ENCODE data around the gene ZCWPW1. TPM values are rescaled to one million over a fixed set of nuclear protein-coding genes. Genes with fewer than 3 reads are reported as not detected.
"Not testable (repeated sequence)": the region's sequence is repeated elsewhere in the genome, so short reads cannot be mapped to it uniquely, and the experiment has no call there.

The ZCWPW1 gene
- polyA plus RNA-seq, 1 donor = 5.9 TPM

DNA sequence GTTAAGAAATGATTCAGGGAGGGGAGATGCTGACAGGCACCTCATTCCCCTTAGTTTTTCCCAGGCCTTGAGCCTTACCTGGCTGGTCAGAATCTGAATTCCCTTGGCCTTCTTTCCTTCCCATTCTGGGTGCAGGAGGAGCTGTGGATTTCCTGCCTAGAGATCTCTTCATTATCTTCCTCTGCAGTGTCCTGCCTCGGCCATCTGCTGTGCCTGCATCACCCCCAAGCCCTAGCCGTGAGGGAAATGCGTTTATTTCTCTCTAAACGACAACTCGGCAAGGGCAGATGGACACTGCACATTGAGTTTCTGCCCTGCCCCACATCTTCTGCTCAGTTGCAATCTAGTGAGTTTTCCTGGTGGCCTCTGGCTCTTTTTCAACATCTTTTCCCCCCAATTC lies 26.7 kb downstream of the ZCWPW1 start:
- DNase-seq (ENCODE audit: low read depth) = no peak

- no peak for DNase-seq (ENCODE audit: low read depth)
Observed at GRCh38 chr7:100400656-100401055, 27.8 kb downstream of the ZCWPW1 start.

GRCh38 chr7:100400041-100400440 lies 28.5 kb downstream of the ZCWPW1 start:
- no peak for DNase-seq (ENCODE audit: low read depth)

DNA sequence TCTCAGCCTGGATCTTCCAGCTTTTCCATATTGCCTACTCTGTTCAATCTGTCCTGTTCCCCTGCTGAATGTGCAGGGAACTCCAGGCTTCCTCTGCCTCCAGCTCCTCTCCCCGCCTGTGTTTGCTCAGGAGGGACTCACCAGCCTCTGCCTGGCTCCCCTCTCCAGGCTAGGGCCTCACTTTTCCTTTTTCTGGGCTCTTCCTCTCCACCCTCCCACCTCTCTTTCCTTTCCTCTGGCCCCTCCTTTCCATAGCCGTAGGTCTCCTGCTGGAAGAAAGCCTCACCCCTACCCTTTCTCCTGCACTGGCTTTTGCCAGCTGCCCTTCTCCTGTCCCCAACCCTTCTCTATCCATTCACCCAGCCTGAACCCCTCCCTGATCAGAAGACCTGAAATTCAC lies 30.3 kb downstream of the ZCWPW1 start:
- DNase-seq (ENCODE audit: low read depth) = no peak

GRCh38 chr7:100397315-100398081 lies 31.0 kb downstream of the ZCWPW1 start:
- DNase-seq (ENCODE audit: low read depth) = no peak

- DNase-seq (ENCODE audit: low read depth) = no peak
Observed at GRCh38 chr7:100396421-100396982, 32.0 kb downstream of the ZCWPW1 start.

GRCh38 chr7:100394077-100394476 lies 34.4 kb downstream of the ZCWPW1 start:
- no peak for DNase-seq (ENCODE audit: low read depth)

- DNase-seq (ENCODE audit: low read depth) = no peak
Observed at GRCh38 chr7:100393233-100393905, 35.1 kb downstream of the ZCWPW1 start.

DNA sequence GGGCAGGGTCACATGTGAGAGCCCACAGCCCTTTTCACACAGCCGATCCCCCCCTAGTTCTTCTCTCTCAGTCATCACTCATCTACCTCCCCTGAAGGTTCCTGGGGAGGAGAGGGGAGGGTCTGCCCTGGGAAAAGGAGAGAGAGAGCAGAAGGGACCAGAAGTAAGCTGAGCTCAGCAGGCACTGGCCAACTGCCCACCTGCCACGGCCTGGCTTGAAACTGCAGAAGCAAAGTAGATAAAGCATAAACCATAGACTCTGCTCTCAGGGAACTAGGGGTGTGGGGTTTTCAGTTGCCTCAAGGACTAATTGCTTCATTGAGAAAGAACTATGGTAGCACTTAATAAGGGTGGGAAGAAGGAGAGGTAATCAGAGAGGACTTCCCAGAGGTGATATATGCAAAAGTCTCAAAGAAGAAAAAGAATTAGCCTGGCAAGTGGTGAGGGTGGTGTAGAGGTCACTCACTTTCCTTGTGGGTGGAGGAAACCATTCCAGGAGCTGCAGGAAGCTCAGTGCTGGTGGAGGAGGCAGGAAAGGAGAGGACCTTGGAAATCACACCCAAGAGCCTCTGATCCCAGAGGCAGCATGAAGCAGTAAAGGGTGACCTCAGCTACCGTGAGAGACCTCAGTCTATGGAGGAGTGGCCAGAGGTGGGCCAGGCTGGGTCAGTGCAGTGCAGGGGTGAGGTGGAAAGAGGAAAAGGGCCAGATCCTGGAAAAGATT lies 38.1 kb downstream of the ZCWPW1 start:
- no peak for DNase-seq (ENCODE audit: low read depth)

- DNase-seq (ENCODE audit: low read depth) = no peak
Observed at GRCh38 chr7:100389437-100390088, 38.9 kb downstream of the ZCWPW1 start.

DNA sequence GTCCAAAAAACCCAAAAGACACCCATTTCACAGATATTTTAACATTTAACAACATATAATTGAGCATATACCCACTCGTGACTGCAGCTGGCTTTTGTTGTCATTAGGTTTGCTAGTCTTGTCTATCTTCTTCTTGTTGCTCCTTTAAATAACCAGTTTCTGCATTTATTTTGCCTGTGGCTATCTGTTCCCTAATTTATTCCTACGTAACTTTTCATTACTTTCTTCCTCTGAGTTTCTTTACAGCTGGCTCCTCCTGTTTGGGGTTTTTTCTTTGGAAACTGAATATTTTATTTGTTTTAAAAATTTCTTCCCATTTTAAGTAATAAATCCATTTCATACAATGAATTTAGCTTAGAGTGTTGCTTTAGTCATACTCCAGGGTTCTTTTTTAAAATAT lies 40.8 kb downstream of the ZCWPW1 start:
- DNase-seq (ENCODE audit: low read depth) = no peak

DNA sequence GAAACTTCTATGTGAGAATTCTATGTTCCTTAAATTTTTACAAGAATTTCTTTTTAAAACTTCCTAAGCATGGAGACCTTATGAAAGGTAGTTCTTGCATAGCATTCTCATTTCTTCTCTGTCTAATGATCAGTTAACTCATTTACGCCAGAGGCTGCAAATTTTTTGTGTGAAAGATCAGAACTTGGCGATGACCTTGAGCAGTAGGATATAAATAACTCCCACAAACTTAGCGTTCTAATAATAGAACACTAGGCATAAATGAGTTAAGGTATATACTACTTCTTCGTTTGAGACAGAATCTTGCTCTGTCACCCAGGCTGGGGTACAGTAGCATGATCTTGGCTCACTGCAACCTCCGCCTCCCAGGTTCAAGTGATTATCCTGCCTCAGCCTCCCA lies 41.6 kb downstream of the ZCWPW1 start:
- no peak for DNase-seq (ENCODE audit: low read depth)

DNA sequence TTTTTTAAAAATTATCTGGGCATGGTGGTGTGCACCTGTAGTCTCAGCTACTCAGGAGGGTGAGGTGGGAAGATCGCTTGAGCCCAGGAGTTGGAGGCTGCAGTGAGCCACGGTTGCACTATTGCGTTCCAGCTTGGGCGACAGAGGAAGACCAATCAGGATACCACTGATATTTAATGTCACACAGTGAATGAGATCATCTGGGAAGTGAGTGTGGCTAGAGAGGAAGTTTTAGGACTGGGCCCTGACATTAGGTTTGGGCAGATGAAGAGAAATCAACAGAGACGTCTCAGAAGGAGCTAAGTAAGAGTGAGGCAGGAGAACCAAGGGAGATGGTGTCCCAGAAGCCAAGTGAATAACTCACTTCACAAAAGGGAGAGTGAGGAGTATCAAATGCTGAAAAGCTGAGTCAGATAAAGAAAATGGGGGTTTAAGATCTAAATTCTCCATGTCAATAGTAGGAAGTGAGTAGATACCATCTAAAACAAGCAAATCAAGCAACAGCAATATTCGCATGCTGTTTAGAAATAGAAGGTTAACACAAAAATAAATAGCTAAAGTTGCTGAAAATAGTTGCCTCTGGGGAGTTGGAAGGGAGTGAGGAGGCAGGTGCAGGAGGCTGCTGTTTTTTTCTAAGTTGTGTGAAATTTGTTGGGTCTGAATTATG lies 43.7 kb downstream of the ZCWPW1 start:
- no peak for DNase-seq (ENCODE audit: low read depth)

DNA sequence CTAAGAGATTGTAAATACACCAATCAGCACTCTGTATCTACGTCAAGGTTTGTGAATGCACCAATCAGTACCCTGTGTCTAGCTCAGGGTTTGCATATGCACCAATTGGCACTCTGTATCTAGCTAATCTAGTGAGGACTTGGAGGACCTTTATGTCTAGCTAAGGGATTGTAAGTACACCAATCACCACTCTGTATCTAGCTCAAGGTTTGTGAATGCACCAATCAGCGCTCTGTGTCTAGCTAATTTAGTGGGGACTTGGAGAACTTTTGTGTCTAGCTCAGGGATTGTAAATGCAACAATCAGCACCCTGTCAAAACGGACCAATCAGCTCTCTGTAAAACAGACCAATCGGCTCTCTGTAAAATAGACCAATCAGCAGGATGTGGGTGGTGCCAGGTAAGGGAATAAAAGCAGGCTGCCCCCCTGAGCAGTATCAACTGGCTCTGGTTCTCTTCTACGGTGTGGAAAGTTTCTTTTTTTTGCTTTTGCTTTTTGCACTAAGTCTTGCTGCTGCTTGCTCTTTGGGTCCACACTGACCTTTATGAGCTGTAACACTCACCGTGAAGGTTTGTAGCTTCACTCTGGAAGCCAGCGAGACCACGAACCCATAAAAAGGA lies 46.2 kb downstream of the ZCWPW1 start:
- DNase-seq (ENCODE audit: low read depth) = not testable (repeated sequence)

- DNase-seq (ENCODE audit: low read depth) = not testable (repeated sequence)
Observed at GRCh38 chr7:100381531-100382233, 46.8 kb downstream of the ZCWPW1 start.

DNA sequence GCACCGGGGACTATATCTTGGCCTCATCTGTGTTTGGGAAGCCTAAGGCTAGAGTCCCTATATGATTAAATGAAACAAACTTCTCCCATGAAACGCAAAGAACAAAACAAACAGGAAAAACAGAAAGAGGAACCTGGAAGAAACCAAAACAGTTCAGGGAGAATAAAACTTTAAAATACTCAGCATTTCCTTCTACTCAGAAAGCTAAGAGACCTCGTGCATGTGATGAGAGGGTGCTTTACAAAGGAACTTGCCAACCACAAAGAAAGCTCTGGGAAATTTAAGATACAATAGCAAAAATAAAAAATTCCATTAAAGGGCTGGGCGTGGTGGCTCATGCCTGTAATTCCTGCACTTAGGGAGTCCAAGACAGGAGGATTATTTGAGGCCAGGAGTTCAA lies 48.3 kb downstream of the ZCWPW1 start:
- DNase-seq (ENCODE audit: low read depth) = no peak

DNA sequence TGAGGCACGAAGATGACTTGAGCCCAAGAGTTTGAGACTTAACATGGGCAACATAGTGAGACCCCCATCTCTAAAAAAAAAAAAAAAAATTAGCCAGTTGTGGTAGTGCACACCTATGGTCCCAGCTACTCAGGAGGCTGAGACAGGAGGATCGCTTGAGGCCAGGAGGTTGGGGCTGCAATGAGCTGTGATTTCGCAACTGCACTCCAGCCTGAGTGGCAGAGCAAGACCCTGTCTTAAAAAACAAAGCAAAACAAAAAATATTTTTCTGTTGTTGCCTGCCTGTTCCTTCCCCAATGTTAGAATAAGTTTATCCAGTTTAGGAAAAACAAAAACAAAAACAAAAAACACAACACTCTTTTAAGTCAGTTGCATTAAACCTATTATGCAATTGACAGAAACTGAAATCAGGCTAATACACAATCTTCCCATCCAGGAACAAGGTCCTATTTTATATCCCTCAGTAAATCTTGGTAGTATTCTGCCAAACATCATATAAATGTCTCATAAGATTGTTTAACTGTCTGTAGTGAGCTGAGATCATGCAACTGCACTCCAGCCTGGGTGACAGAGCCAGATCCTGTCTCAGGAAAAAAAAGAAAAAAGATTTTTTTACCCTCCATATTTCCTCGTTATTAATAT lies 50.3 kb downstream of the ZCWPW1 start:
- no peak for DNase-seq (ENCODE audit: low read depth)

- no peak for DNase-seq (ENCODE audit: low read depth)
Observed at GRCh38 chr7:100376066-100376465, 52.4 kb downstream of the ZCWPW1 start.

GRCh38 chr7:100374601-100375000 lies 53.9 kb downstream of the ZCWPW1 start:
- DNase-seq (ENCODE audit: low read depth) = no peak

Data from forelimb muscle (tissue), 1 donor.